H1 (cell line): ENCODE data around the gene SLMAP. TPM values are rescaled to one million over a fixed set of nuclear protein-coding genes. Genes with fewer than 3 reads are reported as not detected.

Source experiments
- CTCF ChIA-PET: fragments of 300-600 bp; sonication (Branson Sonifier 250); formaldehyde crosslinking; loops from one replicate; lab custom pipeline; 2021; ENCODE audit not compliant: partially characterized antibody; lab: Charles Lee
- POLR2A ChIA-PET: fragments of 300-600 bp; sonication (Branson Sonifier 250); formaldehyde crosslinking; loops from one replicate; lab custom pipeline; 2021; ENCODE audit warnings: inconsistent platforms; ENCODE audit not compliant: partially characterized antibody; lab: Charles Lee
- DNase-seq, 2 experiments: peaks; one replicate each; pipeline versions ENCODE4 v3.0.0 to v3.0.0-alpha.2; 2010 to 2022; ENCODE audit warnings: low spot score in 2 of 2, low read depth in 1 of 2, mixed read lengths in 1 of 2
- FAIRE-seq: peaks from 2 replicates; lab custom pipeline; 2011; peaks lifted over from hg19 to GRCh38; lab: Jason Lieb, UNC
- H2AFZ ChIP-seq: 2 replicates; pipeline ENCODE4 v1.8.1; 2012; ENCODE audit warnings: low read length, inconsistent platforms
- H2AK5ac ChIP-seq: 2 replicates; pipeline ENCODE4 v1.6.1; 2013; ENCODE audit warnings: low read depth, low read length
- H2BK120ac ChIP-seq: replicated peaks from 2 replicates; pipeline ENCODE3; 2013; ENCODE audit warnings: low read depth, low read length, inconsistent platforms
- H2BK12ac ChIP-seq: 2 replicates; pipeline ENCODE4 v1.6.1; 2013; ENCODE audit warnings: low read depth, low read length
- H2BK15ac ChIP-seq: 2 replicates; pipeline ENCODE4 v1.6.1; 2013; ENCODE audit warnings: low read length
- H2BK20ac ChIP-seq: 2 replicates; pipeline ENCODE4 v1.6.1; 2013; ENCODE audit warnings: low read length
- H2BK5ac ChIP-seq: 2 replicates; pipeline ENCODE4 v1.6.1; 2013; ENCODE audit warnings: low read depth, low read length
- H3K14ac ChIP-seq: 2 replicates; pipeline ENCODE4 v1.6.1; 2013; ENCODE audit warnings: inconsistent platforms; ENCODE audit not compliant: insufficient read length
- H3K18ac ChIP-seq: 2 replicates; pipeline ENCODE4 v1.6.1; 2013; ENCODE audit warnings: low read length; ENCODE audit errors: extremely low read depth
- H3K23ac ChIP-seq: 2 replicates; pipeline ENCODE4 v1.6.1; 2013; ENCODE audit warnings: inconsistent platforms; ENCODE audit not compliant: insufficient read length
- H3K23me2 ChIP-seq: 2 replicates; pipeline ENCODE4 v1.6.1; 2013; ENCODE audit warnings: low read depth, low read length
- H3K27ac ChIP-seq: 2 replicates; pipeline ENCODE4 v1.6.1; 2011; ENCODE audit warnings: low read depth, low read length, inconsistent platforms
- H3K27me3 ChIP-seq, 4 experiments: replicated peaks in 1 of 4; 1 replicate in 1 of 4; 2 replicates in 3 of 4; pipeline versions ENCODE4 v1.6.1 to v1.8.1; 2011 to 2013; ENCODE audit warnings: low read length in 3 of 4, mild to moderate bottlenecking in 3 of 4, inconsistent platforms in 2 of 4, mixed read lengths in 2 of 4, moderate library complexity in 1 of 4; ENCODE audit not compliant: control insufficient read depth in 3 of 4, insufficient read depth in 3 of 4; ENCODE audit errors: extremely low read depth in 1 of 4
- H3K36me3 ChIP-seq, 4 experiments: 2 replicates each; pipeline versions ENCODE4 v1.6.1 to v1.8.1; 2011 to 2013; ENCODE audit warnings: mild to moderate bottlenecking in 4 of 4, low read length in 3 of 4, moderate library complexity in 2 of 4, control low read depth in 1 of 4, inconsistent platforms in 1 of 4; ENCODE audit not compliant: insufficient read depth in 4 of 4, control insufficient read depth in 2 of 4
- H3K4ac ChIP-seq: replicated peaks from 2 replicates; pipeline ENCODE3; 2013; ENCODE audit warnings: low read length, low read depth, mixed read lengths, inconsistent platforms; ENCODE audit not compliant: insufficient read length
- H3K4me1 ChIP-seq, 4 experiments: replicated peaks in 1 of 4; 1 replicate in 1 of 4; 2 replicates in 3 of 4; pipeline versions ENCODE4 v1.6.1 to v1.8.1; 2011 to 2013; ENCODE audit warnings: low read length in 3 of 4, inconsistent platforms in 2 of 4, mixed read lengths in 1 of 4; ENCODE audit not compliant: insufficient read depth in 4 of 4, control insufficient read depth in 3 of 4
- H3K4me2 ChIP-seq, 2 experiments: 2 replicates each; pipeline versions ENCODE4 v1.6.1 to v1.8.1; 2011 to 2013; ENCODE audit warnings: low read depth in 2 of 2, low read length in 2 of 2, control low read depth in 1 of 2, inconsistent platforms in 1 of 2, mild to moderate bottlenecking in 1 of 2; ENCODE audit not compliant: insufficient read depth in 1 of 2
- H3K4me3 ChIP-seq, 4 experiments: fragments of 200-600, 300-600 bp in 1 of 4; sonication (generic), shearing (Covaris generic), sonication (Bioruptor Twin) in 1 of 4; 2 replicates each; pipeline versions ENCODE4 v1.5.1 to v1.8.1; 2011 to 2016; ENCODE audit warnings: low read length in 4 of 4, low read depth in 3 of 4, control low read depth in 2 of 4, inconsistent platforms in 2 of 4, mild to moderate bottlenecking in 2 of 4, mixed read lengths in 1 of 4, moderate library complexity in 1 of 4; ENCODE audit not compliant: insufficient read depth in 2 of 4; ENCODE audit errors: extremely low read depth in 1 of 4
- H3K56ac ChIP-seq: replicated peaks from 2 replicates; pipeline ENCODE3; 2013; ENCODE audit warnings: low read depth, mild to moderate bottlenecking, mixed read lengths, low read length, inconsistent platforms; ENCODE audit not compliant: insufficient read length
- H3K79me1 ChIP-seq: 2 replicates; pipeline ENCODE4 v1.6.1; 2013; ENCODE audit warnings: low read depth, low read length, control low read depth
- H3K79me2 ChIP-seq, 2 experiments: 2 replicates each; pipeline versions ENCODE4 v1.6.1 to v1.8.1; 2012 to 2013; ENCODE audit warnings: low read length in 2 of 2, mild to moderate bottlenecking in 2 of 2, inconsistent platforms in 1 of 2; ENCODE audit not compliant: insufficient read depth in 2 of 2, control insufficient read depth in 1 of 2
- H3K9ac ChIP-seq, 4 experiments: replicated peaks in 1 of 4; 1 replicate in 1 of 4; 2 replicates in 3 of 4; pipeline versions ENCODE4 v1.6.1 to v1.8.1; 2011 to 2013; ENCODE audit warnings: low read depth in 3 of 4, low read length in 3 of 4, control low read depth in 2 of 4, mild to moderate bottlenecking in 2 of 4, moderate library complexity in 2 of 4, inconsistent platforms in 1 of 4; ENCODE audit errors: extremely low read depth in 1 of 4
- H3K9me3 ChIP-seq, 2 experiments: 2 replicates each; pipeline versions ENCODE4 v1.6.1 to v1.8.1; 2012 to 2013; ENCODE audit warnings: mild to moderate bottlenecking in 2 of 2, moderate library complexity in 2 of 2, control low read depth in 1 of 2, inconsistent platforms in 1 of 2, low read depth in 1 of 2, low read length in 1 of 2, mixed read lengths in 1 of 2; ENCODE audit not compliant: insufficient read depth in 2 of 2
- H4K20me1 ChIP-seq, 2 experiments: replicated peaks in 1 of 2; 2 replicates each; pipeline versions ENCODE3 to v1.8.1; 2011 to 2013; ENCODE audit warnings: inconsistent platforms in 2 of 2, low read length in 2 of 2, mild to moderate bottlenecking in 1 of 2; ENCODE audit not compliant: insufficient read depth in 2 of 2, control insufficient read depth in 1 of 2
- H4K5ac ChIP-seq: 2 replicates; pipeline ENCODE4 v1.6.1; 2013; ENCODE audit warnings: low read length, low read depth, mixed read lengths, inconsistent platforms; ENCODE audit not compliant: insufficient read length
- H4K8ac ChIP-seq: 2 replicates; pipeline ENCODE4 v1.8.0; 2013; ENCODE audit warnings: mild to moderate bottlenecking, moderate library complexity, low read length, inconsistent platforms; ENCODE audit not compliant: insufficient read depth; ENCODE audit errors: extremely low read depth
- H4K91ac ChIP-seq: replicated peaks from 2 replicates; pipeline ENCODE3; 2013; ENCODE audit warnings: low read length, mixed read lengths, inconsistent platforms; ENCODE audit not compliant: insufficient read length
- BACH1 ChIP-seq: IDR thresholded peaks from 2 replicates; pipeline ENCODE4 v1.6.1; 2012; ENCODE audit warnings: low read length, improper control_type of control experiment
- CEBPB ChIP-seq: IDR thresholded peaks from 2 replicates; pipeline ENCODE4 v1.6.1; 2012; ENCODE audit warnings: low read depth, low read length
- CREB1 ChIP-seq: IDR thresholded peaks from 2 replicates; pipeline ENCODE4 v1.6.1; 2012; ENCODE audit warnings: inconsistent platforms
- CTBP2 ChIP-seq: IDR thresholded peaks from 2 replicates; pipeline ENCODE4 v1.7.0; 2011; ENCODE audit warnings: borderline replicate concordance, mild to moderate bottlenecking, moderate library complexity, mixed read lengths, low read length; ENCODE audit not compliant: insufficient read depth, insufficient read length
- NANOG ChIP-seq: IDR thresholded peaks from 2 replicates; pipeline ENCODE4 v1.6.1; 2011; ENCODE audit warnings: low read length, low read depth, mild to moderate bottlenecking, inconsistent platforms; ENCODE audit not compliant: insufficient read depth, poor library complexity, severe bottlenecking
- NRF1 ChIP-seq: IDR thresholded peaks from 2 replicates; pipeline ENCODE4 v1.6.1; 2011; ENCODE audit warnings: mild to moderate bottlenecking, low read depth, low read length, improper control_type of control experiment
- RNF2 ChIP-seq: fragments of 200-900, 300-1000 bp; sonication (generic); IDR thresholded peaks from 2 replicates; pipeline ENCODE4 v1.7.1; 2016; ENCODE audit warnings: borderline replicate concordance, low read depth, mild to moderate bottlenecking, antibody characterized with exemption, low read length; ENCODE audit not compliant: poor library complexity, severe bottlenecking; ENCODE audit errors: missing control alignments
- SIRT6 ChIP-seq: IDR thresholded peaks from one replicate; pipeline ENCODE4 v1.7.1; 2012; ENCODE audit warnings: low read length, inconsistent platforms
- TEAD4 ChIP-seq: IDR thresholded peaks from 2 replicates; pipeline ENCODE4 v1.6.1; 2012; ENCODE audit warnings: low read depth, low read length, inconsistent platforms, mixed read lengths
- polyA plus RNA-seq, 7 experiments: library from polyadenylated mRNA; depleted of rRNA in 3 of 7; stranded (reverse) in 5 of 7; unstranded in 2 of 7; fragments of >200 nt in 5 of 7; fragments of 200-250 nt in 2 of 7; gene quantifications; 1 replicate in 5 of 7; 2 replicates in 1 of 7; 4 replicates in 1 of 7; pipeline versions ENCODE4 v1.2.1 to v1.2.3, GENCODE V29; 2011 to 2013; ENCODE audit warnings: missing spikeins in 2 of 7, mixed read lengths in 2 of 7
- total RNA-seq: library from RNA; stranded (reverse); fragmentation: NEBNext Ultra II Directional; extraction: Animal tissue kit (Norgen Biotek cat#: 25700); gene quantifications from 2 replicates; pipeline ENCODE4 v1.2.1, GENCODE V29; 2021
- TF ChIP-seq, protein P1 (sequence below): IDR thresholded peaks from 2 replicates; pipeline ENCODE4 v1.6.1; 2011; ENCODE audit warnings: low read length, improper control_type of control experiment
- TF ChIP-seq, protein P2 (sequence below): IDR thresholded peaks from 2 replicates; pipeline ENCODE4 v1.6.1; 2012; ENCODE audit warnings: low read length, inconsistent platforms
- TF ChIP-seq, protein P3 (sequence below): IDR thresholded peaks from 2 replicates; pipeline ENCODE4 v1.6.1; 2012; ENCODE audit warnings: inconsistent platforms

The SLMAP gene
- total and polyA plus RNA-seq, 2 of the 8 experiments (the other 6 are each of a cell fraction or from before 2014, with no cell fraction given), result 13.6 to 70.4 TPM

DNA sequence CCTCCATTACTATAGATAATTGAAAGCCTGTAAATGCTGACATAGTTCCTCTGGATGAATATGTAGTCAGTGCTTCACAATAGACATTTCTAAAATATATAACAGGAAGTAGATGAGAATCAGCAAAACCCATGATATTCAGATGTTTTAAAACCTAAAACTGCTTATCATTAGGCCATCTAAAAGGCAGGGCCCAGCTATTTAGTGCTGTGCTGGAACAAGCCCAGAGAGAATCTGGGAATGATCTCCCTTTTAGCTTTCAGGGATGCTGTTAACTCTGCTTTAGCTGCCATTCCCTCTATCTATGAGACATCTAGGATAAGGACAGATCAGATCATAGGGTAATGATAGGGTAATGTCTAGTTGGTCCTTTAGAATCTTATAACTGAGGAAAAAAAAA is 106.8 kb downstream of the SLMAP start:
- ChIA-PET POLR2A (no interaction called here), CTCF (interaction anchor here (0.5 to 1.1 kb wide), 3 partner anchors 94 to 1330 kb away, joined by 3 to 4 read pairs (median 3); no protein-coding TSS in a partner anchor)
- Histone ChIP-seq H3K79me2 (no peaks in the 10 kb centered on the region), H2BK12ac (no peak overlapping the region), H3K36me3 (peaks cover 0 to 17% (median 2%) of the 10 kb centered on the region in 4 experiments; a peak in 5 of 8 replicates), H3K23me2 (no peaks in the 10 kb centered on the region), H3K4me3 (no peak overlapping the region), H3K9ac (no peak overlapping the region), H3K4ac (no peak overlapping the region), H3K4me1 (no peaks in the 10 kb centered on the region), H2BK120ac (no peak overlapping the region), H2BK5ac (no peak overlapping the region), H4K8ac (no peak overlapping the region), H3K27ac (no peak overlapping the region), H3K4me2 (no peak overlapping the region), H3K56ac (no peak overlapping the region), H4K91ac (no peak overlapping the region), H2AFZ (no peak overlapping the region), H3K18ac (no peak overlapping the region), H3K14ac (no peak overlapping the region), H4K20me1 (no peaks in the 10 kb centered on the region), H2BK20ac (no peak overlapping the region), H3K23ac (no peak overlapping the region), H3K79me1 (no peaks in the 10 kb centered on the region), H3K9me3 (no peaks in the 10 kb centered on the region), H3K27me3 (no peaks in the 10 kb centered on the region), H2AK5ac (no peak overlapping the region), H4K5ac (no peak overlapping the region), H2BK15ac (no peak overlapping the region)
- DNase-seq (no peak), FAIRE-seq (no peak)
- TF ChIP-seq TEAD4, result no peak
- TF ChIP-seq, protein P1, sequence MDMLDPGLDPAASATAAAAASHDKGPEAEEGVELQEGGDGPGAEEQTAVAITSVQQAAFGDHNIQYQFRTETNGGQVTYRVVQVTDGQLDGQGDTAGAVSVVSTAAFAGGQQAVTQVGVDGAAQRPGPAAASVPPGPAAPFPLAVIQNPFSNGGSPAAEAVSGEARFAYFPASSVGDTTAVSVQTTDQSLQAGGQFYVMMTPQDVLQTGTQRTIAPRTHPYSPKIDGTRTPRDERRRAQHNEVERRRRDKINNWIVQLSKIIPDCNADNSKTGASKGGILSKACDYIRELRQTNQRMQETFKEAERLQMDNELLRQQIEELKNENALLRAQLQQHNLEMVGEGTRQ, result no peak
- TF ChIP-seq CREB1, result no peak
- TF ChIP-seq, protein P2, sequence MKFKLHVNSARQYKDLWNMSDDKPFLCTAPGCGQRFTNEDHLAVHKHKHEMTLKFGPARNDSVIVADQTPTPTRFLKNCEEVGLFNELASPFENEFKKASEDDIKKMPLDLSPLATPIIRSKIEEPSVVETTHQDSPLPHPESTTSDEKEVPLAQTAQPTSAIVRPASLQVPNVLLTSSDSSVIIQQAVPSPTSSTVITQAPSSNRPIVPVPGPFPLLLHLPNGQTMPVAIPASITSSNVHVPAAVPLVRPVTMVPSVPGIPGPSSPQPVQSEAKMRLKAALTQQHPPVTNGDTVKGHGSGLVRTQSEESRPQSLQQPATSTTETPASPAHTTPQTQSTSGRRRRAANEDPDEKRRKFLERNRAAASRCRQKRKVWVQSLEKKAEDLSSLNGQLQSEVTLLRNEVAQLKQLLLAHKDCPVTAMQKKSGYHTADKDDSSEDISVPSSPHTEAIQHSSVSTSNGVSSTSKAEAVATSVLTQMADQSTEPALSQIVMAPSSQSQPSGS, result no peak
- TF ChIP-seq SIRT6, result no peak
- no peak for TF ChIP-seq CEBPB
- TF ChIP-seq NRF1, result no peak
- no peak for TF ChIP-seq NANOG
- TF ChIP-seq, protein P3, sequence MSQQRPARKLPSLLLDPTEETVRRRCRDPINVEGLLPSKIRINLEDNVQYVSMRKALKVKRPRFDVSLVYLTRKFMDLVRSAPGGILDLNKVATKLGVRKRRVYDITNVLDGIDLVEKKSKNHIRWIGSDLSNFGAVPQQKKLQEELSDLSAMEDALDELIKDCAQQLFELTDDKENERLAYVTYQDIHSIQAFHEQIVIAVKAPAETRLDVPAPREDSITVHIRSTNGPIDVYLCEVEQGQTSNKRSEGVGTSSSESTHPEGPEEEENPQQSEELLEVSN, result no peak
- TF ChIP-seq RNF2, result no peak
- no peak for TF ChIP-seq BACH1
- no peak for TF ChIP-seq CTBP2
